IPS-18c (cell line): ENCODE results near the gene CKS2.

Experiments
- H3K4me3 ChIP-seq: 2 replicates; pipeline ENCODE4 v1.7.0; 2013; ENCODE audit warnings: low read depth, mild to moderate bottlenecking, low read length, moderate library complexity; ENCODE audit not compliant: insufficient read depth
- H3K9me3 ChIP-seq: one replicate; pipeline ENCODE4 v1.6.1; 2013; ENCODE audit warnings: mild to moderate bottlenecking, low read length, moderate library complexity; ENCODE audit not compliant: control insufficient read depth, insufficient read depth

Gene CKS2

GRCh38 chr9:89357331-89358197, 46.6 kb downstream of the CKS2 start:
- Histone ChIP-seq H3K4me3 (no peak overlapping the region), H3K9me3 (peaks cover 2% of the 10 kb centered on the region)

DNA sequence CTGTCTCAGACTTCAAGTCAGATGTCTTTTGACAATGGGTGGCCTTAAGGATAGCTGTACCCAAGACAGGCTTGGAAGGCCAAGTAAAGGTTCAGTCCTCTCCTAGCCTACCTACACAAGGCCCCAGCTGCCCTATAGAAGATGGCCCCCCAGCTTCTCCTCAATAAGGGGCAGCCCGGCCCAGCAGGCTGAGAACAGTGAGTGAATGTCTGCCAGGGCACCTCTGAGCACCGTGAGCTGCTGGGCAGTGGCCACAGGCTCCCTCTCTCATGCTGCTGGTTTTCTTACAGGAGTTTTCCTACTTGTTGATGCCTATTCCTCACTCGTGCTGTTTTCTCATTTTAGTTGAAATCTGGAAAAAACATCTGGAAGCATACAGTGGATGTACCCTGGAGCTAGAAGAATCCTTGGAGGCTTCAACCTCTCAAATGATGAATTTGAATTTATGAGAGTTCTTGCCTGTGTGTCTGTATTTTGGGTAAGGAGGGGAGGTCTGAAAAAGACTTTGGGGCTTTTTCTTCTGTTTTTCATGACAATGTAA, 47.5 kb downstream of the CKS2 start:
- H3K4me3 ChIP-seq, result no peak overlapping the region

DNA sequence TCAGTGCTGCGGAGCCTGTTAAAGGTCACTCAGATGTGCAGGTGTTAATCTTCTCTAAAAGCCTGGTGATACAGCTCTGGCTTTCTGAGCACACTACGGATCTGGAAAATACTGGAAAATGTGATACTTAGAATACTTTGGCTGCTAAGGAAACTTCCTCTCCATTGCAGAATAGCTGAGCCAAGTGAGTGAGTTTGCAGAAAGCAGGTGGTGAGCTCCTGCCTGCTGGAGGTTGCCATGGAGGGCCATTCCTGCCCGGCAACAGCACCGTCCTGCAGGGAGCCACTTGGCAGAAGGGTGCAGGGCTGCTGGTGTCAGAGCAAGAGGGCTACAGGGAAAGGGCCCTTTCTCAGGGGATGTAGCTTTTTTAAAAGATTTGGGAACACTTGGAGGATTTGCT, 48.0 kb downstream of the CKS2 start:
- peaks cover 2% of the 10 kb centered on the region for H3K9me3 ChIP-seq

More for the DNA sequence above, 47.5 kb downstream of the CKS2 start:
- H3K9me3 ChIP-seq, result peaks cover 2% of the 10 kb centered on the region

GRCh38 chr9:89359751-89360261, 48.8 kb downstream of the CKS2 start:
- Histone ChIP-seq H3K9me3 (peaks cover 2% of the 10 kb centered on the region), H3K4me3 (no peak overlapping the region)

More for the DNA sequence above, 48.0 kb downstream of the CKS2 start:
- no peak overlapping the region for H3K4me3 ChIP-seq

DNA sequence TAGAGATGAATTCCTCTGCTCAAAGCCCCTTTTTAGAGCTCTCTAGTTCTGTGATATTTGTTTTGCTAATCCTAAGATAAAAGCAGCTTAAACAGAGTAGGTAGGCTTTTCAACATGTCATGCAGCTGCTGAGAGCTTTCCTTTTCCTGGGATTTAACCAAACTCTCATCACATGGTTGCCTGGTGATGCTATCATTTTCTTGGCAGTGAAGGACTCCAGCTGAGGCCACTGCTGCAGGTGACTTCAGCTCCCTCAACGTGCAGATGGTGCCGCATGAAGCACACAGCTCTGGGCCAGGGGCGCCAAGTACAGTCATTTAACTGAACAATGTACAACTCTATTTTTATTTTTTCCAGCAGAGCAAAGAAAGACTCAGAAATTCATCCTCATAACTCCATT, 49.5 kb downstream of the CKS2 start:
- H3K9me3 ChIP-seq, result no peaks in the 10 kb centered on the region
- H3K4me3 ChIP-seq, result no peak overlapping the region

DNA sequence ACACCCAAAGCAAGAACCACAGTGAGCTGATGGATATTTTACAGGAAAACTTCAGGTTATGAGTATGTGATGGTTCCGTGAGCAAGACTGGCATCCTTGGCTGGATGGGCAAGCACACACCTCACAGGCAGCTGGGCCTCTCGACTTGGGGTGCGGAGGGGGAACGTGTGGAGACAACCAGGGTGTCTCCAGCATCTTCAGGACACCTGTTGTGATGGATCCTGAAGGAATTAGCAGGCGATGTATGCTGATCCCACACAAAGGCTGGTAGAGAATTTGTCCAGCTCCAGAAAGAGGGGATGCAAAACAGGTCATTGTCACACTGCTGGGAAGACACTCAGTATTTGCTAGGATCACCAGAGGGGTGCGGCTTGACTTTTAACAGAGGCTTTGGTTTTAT, 50.0 kb downstream of the CKS2 start:
- no peak overlapping the region for H3K4me3 ChIP-seq
- H3K9me3 ChIP-seq, result no peaks in the 10 kb centered on the region

GRCh38 chr9:89361816-89362646, 51.0 kb downstream of the CKS2 start:
- Histone ChIP-seq H3K9me3 (no peaks in the 10 kb centered on the region), H3K4me3 (no peak overlapping the region)

- H3K4me3 ChIP-seq, result no peak overlapping the region
- no peaks in the 10 kb centered on the region for H3K9me3 ChIP-seq
Measured at GRCh38 chr9:89362647-89363310, 51.8 kb downstream of the CKS2 start.

DNA sequence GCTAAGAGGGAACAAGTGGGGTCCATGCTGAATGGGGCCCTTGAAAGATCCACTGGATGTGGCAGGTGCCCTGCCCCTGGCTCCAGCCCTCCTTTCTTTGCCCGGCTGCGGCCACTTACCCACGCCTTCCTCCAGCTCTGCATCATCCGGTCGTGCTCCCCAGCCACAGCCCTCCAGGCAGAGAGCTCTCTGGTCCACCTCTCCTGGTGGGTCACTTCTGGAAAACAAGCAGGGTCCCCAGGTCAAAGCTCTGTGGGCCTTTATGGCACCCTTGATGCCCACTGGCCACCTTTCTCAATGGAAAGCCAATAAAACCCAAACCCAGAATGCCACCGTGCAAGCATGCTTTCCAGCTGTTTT, 52.3 kb downstream of the CKS2 start:
- no peaks in the 10 kb centered on the region for H3K9me3 ChIP-seq
- no peak overlapping the region for H3K4me3 ChIP-seq

DNA sequence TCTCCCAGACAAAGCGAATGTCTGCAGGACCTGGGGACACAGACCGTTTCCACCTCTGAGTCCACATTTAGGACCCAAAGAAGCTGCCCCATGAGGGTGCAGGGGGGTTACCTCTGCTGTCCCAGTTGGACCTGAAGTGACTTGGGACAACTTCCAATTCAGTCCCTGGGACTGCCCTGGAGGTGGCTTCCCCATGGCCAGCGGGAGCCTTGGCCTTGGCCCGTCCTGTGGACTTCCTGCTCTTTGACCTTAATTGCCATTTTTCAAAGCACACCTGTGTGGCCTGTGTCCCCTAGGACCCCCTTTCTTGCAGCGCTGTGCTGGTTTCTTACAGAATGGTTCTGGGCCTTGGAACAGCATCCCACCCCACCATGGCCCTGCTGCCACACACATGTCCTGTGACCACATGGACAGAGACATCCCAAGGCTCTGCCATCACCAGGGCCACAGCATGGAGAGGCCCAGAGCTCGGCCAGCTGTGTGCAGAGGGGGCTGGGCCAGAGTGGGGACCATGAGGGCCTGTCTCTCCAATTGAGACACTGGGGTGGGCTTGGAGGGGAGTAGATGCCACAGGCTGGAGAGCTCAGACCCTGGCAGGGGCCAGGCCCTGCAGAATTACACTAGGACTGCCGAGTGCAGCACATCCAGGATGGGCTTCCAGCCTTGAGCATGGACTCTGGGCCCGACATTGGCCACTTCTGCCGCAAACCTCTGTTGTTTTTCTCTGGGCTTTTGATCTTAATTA, 53.1 kb downstream of the CKS2 start:
- H3K9me3 ChIP-seq, result no peaks in the 10 kb centered on the region
- H3K4me3 ChIP-seq, result no peak overlapping the region

DNA sequence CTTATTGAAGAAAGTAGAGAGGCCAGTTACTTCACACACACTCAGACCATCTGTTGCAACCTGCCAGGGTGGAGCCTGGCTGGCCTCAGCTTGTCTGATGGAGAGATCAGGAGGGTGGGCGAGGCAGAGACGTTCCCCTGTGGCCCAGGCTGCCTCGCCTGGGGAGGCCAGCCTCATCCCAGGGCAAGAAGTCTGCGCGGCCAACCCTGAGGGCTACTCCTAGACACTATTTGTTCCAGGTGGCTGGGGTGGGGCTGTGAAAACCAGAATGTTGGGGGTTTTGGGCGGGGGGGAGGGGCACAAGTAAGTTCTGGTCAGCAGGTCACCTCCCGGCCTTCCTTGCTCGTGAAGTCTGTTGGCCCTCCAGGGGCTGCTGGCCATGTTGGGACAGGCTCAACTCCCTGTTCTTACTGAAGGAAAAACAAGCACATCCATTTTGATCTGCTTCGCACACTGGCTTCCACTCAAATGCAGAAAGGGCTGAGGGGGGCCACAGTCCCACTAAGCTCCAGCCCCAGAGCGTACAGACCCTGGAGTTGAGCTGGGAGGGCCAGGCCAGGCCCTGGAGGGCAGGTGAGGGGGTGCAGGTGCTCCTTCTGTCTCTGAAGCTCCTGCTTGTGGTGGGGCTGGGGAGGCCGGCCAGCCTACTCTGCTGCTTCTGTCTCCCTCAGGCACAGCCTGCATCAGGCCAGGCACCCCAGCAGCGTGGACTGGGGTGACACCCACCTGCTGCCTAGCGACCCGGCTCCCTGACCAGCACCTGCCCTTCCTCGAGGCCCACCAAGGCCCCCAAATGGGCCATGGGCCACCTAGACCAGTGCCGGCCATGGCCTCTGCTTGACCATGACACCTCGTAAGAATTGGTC, 53.9 kb downstream of the CKS2 start:
- Histone ChIP-seq H3K4me3 (no peak overlapping the region), H3K9me3 (no peaks in the 10 kb centered on the region)

DNA sequence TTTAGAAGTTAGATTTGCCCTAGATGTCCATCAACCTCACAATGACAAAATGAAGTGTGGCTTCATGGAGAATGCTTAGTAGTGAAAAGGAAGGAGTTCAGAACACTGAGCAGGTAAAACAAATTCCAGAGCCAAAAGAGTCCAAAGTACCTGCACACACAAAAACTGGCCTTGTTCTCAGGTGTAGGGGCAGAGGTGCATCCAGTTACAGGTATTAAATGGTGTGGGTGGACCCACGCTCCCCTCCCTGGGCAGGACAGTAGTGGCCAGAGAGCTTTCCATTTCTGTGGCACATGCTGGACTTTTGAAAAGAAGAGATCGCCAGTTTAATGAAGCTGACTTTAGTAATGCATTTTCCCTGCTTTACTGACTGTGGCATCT, 54.5 kb downstream of the CKS2 start:
- Histone ChIP-seq H3K9me3 (no peaks in the 10 kb centered on the region), H3K4me3 (no peak overlapping the region)
